Activated CD4-positive, alpha-beta T cell treated with anti-CD3 and anti-CD28 coated beads for 1 hour (primary cell): ENCODE results near the gene ZBTB40.

Experiments
- DNase-seq: peaks from one replicate; pipeline ENCODE4 v3.0.0-alpha.2; 2020

ZBTB40 gene

DNA sequence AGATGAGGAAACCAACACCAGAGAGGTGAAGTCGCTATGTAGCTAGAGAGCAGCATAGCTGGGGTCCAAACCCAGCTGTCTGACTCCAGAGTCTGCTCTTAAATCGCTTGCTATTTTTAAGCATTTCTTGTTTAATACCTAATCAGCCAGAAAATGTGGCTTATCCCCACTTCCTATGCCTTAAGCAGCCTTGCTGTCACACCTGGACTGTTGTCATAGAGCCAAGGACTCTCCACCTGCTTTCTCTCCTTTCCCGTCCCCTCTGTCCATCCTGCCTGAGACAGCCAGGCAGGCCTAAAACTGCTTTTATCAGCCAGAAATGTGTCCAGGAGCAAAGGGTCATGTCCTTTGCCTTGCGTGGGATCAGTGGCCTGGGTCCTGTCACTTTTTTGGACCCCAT, 83.3 kb downstream of the ZBTB40 start:
- no peak for DNase-seq

DNA sequence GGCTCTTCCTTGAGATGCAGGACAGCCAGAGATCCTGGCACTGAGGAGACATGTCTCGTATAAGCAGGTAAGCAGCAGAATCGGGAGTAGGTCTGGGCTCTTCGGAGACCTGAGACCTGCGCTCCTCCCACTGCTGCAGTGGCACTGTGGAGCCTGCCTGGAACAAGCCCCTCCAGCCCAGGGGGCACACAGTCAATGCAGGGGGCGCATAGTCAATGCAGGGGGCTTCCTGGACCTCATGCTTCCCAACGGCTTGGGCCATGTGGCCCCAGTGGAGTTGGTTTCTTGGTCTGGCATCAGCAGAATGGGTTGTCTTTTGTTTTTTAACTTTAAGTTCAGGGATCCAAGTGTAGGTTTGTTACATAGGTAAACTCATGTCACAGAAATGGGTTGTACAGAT, 83.7 kb downstream of the ZBTB40 start:
- DNase-seq = no peak

DNA sequence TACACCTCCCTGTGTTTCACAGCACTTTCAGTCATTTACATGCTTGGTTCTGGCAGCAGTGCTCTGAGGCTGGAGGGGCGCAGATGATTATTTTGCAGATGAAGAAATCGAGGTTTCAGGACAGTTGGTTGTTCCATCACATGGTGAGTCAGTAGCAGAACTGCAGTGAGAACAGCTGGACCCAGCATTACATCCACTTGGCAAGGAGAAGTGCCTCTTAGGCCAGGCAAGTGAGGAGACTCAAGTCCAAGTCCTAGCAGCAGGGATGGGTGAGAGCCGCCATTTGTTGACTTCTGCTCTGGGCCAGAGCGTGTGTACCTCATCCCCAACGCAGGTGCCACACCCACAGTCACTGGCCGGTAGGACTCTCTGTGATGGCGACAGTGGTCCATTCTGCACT, 84.9 kb downstream of the ZBTB40 start:
- DNase-seq = no peak

DNA sequence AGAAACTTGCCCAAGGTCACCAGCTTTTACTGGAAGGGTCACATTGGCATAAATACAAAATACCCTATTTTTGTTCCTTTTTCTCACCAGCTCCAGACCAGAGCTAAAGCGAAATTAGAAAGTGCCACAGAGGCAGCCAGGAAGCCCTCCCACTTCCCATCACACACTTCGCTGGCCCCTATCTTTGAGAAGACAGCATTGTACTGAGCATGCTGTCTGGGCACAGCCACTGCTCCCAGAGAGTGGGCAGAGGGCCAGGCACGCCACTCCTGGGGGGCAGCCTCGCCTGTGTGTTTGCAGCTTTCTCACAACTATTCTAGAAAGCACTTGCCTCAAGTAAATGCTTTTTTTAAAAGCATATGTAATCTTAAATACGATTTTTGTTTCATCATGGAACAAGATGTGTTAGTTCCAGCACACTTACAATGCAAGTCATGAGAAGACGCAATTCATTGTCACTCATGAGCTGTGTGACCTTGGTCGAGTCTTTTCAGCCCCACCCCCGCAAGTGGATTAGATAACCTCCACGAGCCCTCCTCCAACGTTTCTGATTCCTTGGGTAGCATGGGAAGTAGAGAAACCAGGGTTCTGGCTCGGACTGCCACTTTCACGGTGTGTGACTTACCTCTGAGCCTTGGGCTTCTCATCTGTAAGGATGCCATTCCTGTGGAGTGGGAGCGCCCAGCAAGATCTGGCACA, 85.9 kb downstream of the ZBTB40 start:
- DNase-seq = no peak

DNA sequence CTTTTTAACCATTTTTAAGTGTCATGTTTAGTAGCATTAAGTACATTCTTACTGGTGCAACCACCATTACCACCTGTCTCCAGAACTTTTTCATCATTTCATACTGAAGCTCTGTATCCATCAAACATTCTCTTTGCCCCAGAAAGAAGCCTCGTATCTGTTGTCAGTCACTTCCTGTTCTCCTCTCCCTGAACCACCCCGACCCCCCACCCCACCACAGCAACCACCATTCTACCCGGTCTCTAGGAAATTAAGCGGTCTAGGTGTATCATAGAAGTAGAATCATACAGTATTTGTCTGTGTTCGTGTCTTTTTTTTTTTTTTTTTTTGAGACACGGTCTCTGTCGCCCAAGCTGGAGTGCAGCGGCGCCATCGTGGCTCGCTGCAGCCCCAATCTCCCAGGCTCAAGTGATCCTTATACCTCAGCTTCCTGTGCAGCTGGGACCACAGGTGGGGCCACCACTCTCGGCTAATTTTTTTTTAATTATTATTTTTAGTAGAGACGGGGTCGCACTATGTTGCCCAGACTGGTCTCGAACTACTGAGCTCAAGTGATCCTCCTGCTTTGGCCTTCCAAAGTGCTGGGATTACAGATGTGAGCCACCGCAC, 88.0 kb downstream of the ZBTB40 start:
- no peak for DNase-seq

DNA sequence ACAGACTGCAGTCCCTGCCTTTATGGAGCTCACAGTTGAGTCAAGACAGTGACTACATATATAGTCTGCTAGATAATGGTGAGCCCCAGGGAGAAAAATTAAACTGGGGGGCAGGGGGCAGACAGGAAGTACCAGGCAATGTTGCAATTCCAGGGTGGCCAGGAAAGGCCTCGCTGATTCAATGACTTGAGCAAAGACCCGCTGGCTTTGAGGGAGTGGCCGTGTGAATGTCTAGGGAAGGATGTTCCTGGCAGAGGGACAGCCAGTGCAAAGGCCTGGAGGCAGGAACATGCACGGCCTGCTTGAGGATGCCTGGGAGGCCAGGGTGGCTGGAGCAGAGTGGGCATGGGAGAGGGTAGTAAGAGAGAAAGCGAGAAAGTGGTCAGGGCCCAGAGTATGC, 88.7 kb downstream of the ZBTB40 start:
- DNase-seq = no peak

DNA sequence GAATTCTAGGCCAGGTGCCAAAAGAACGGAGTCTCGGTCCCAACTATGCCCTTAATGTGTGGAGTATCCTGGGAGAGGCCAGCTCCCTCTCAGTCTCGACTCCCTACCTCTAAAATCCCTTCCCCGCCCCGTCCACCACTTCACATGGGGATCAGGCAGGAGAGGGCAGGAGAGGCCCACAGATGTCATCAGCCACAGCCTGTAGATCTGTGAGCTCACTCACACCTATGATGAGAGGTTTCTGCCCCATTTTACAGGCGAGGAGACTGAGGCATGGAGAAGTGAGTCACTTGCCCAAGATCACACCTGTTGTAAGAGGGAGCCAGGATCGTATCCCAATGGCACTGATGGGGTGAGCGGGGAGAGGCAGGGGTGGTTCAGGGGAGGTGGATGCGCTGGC, 91.2 kb downstream of the ZBTB40 start:
- no peak for DNase-seq

DNA sequence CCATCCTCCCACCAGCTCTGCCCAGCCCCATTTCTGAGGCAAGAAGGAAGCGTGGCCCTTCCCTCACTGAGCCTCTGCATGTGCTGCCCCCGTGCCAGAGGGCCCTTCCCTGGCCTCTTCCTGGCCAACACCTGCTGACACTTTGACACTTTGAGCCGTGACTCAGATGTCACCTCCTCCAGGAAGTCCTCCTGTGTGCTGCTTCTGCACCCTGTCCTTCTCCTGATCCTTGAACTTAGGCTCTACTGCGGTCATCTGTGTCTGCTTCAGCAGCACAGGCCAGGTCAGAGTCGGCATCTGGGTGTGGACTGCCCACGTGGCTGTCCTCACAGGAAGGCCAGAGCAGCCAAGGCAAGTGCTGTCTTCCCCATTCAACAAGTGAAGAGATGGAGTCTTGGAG, 92.0 kb downstream of the ZBTB40 start:
- no peak for DNase-seq

DNA sequence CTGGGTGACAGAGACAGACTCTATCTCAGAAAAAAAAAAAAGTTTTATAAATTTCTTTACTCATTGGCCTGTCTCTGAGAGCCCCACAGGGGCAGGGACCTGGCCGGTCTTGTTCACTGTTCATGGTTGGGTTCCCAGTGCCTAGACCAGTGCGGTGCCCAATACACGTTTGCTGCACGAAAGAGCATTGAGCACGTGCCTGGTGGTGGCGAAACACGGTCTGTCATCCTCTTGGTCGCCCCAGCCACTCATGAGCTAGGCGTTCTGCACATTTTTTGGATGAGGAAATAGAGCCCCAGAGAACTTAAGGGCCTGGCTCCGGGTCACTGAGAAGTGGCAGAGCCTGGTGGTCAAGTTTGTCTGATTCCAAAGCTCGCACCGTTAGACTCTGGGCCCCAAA, 93.0 kb downstream of the ZBTB40 start:
- DNase-seq = no peak

DNA sequence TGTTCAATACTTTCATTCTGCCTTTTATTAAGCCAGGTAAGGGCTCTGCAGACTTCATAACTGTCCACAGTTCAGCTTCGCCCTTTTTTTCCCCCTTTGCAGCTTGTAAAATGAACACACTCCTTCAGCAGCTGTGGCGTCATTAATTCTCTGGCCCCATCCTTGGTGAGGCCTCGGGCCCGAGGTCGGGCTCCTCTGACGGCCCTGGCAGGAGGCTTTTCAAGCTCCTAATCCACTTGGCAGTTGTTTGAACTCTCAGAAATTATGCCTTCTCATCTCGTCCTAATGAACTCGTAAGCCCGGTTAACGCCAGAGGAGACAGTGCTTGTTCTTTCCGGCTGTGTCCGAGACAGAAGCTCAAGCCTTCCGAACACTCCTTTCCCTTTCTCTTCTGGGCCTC, 93.5 kb downstream of the ZBTB40 start:
- DNase-seq = no peak

DNA sequence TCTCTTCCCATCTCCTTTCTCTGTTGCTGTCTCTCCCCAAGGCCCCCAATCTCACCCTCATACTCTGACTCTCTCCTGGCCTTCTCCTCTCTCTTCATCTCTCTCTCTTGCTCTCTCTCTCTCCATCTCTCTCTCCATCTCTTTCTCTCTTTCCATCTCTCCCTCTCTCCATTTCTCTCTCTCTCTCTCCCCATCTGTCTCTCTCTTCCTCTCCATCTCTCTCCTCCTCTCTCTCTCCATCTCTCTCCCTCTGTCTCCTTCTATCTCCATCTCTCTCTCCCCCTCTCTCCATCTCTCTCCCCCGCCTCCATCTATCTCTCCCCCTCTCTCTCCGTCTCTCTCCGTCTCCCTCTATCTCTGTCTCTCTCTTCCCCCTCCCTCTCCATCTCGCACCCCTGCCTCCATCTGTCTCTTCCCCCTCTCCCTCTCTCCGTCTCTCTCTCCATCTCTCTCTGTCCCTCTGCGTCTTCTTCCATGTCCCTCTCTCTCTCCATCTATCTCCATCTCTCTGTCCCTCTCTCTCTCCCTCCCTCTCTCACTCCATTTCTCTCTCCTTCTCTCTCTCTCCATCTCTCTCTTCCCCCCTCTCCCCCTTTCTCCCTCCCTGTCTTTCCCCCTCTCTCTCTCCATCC, 95.7 kb downstream of the ZBTB40 start:
- DNase-seq = no peak

DNA sequence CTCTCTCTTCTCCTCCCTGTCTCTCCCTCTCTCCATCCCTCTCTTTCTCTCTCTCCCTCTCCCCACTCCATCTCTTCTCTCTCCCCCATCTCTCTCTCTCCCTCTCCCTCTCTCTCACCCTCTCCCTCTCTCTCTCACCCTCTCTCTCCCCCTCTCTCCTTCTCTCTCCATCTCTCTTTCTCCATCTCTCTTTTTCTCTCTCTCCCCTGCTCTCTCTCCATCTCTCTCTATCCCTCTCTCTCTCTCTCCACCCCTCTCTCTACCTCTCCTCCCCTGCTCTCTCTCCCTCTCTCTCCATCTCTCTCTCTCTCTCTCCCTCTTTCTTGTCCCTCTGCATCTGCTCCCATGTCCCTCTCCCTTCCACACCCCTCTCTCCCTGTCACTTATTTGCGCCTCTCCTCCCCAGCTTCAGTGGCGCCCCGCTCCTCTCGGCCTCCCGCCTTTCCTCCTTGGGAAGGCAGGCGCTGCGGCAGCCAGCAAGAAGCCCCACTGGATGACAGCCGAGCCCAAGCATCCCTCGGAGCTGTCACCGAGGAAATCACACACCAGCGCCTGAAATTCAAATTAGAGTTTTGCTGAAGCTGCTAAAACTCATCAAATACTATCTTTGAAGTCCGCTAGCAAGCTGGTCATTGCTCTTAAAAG, 96.3 kb downstream of the ZBTB40 start:
- DNase-seq = no peak

DNA sequence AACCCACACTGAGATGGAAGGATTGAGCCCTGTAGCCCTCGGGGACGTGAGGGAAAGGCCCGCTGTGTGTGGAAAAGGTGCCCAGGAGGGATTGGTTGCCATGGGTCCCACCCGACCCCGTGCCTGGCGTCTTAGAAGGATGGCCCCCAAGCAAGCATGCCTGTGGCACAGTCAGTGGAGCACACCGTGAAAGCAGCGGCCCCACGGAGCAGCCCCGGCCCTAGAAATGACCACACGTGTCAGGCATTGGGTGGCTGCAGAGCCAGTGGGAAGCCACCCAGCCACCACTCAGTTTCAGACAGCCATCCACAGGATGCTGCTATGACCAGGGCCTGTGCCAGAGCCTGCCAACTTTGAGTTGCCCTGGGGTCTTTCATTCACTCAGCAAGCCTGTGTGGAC, 98.4 kb downstream of the ZBTB40 start:
- DNase-seq = no peak

DNA sequence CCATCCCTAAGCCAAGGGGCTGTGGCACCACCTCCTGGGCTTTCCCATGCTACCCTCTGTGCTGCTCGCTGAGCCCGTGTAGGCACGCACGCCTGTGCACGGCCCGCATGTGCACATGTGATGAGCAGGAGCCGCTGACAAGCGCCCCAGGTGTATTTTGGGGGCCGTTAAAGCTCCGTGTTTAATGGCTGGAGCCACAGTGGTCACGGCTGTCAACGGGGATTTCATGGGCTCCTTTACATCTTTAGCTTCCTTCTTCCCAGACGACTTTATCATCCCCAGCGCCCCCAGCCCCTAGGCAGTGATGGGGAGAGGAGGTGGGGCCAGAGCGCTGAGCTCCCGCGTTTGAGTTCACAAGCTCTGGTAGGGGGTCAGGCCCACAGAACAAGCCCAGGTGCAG, 99.9 kb downstream of the ZBTB40 start:
- DNase-seq = no peak

DNA sequence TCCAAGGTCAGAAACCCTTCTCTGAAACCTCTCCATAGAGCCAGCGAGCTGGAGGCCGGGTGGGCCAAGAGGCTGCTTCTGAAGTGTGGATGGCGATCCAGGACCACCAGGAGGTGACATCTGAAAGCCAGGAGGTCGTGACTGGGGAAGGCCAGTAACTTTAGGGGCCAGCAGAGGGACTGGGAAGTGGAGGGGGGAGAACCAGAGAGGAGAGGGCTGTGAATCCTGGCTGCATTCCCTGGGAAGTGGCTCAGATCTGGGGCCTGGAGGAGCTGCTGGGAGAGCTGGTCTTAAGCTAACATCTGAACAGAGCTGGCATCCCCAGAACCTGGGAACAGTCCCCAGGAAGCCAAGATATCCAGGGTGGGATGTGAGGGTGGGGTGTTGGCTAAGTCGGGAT, 100.4 kb downstream of the ZBTB40 start:
- no peak for DNase-seq

DNA sequence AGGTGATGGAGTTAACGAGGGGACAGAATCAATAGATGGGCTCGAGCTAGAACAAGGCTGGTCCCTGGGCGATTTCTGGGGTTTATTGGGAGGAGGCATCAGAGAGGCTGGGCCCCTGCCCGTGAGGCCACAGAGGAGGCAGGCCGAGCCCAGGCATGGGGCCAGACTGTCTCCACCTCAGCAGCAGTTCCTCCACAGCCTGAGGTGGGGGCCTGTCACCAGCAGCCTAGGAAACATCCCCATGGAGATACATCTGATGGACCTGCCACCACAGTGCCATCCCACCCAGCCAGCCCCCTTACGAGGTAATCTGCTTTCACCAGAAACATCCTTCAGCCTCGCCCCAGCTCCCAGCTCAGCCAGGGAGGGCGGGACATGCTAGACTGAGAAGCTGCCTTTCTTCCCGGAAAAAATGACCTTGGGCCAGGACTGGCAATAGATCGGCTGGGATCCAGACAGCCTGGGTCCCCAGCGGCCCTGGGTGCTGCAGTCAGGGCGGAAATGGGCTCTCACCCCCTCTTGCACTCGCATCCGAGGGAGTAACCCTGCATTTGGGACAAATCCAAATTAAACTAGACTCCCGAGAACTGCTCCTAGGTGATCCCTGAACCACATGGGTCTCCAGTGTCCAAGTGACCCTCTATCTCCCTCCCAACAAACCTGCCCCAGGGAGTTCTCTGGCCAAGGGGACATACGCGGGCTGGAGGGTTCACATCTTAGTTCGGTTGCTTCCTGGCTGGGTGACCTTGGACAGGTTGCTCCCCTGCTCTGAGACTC, 101.6 kb downstream of the ZBTB40 start:
- DNase-seq = no peak

DNA sequence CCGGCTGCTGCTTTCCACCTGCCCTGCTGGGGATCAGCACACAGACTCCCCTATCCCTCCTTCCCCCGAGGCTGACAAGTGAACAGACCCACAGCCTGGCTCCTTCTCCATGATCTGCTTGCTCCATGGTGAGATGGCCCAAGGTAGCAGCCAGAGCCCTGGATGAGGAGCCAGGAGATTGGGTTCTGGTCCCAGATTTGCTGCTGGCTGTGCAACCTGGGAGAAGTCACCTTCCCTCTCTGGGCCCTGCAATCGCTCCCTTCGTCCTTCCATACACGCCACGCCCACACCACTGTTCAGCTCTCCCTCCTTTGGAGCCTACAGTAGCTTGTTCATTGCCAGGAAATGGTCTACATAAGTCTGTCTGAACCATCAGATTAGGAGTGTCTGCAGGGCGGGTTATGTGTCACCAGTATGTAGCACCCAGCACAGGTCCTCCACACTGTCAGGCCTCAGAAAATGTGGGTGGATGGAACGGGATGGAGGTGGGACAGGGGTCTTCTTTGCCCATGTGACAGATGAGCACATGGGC, 102.4 kb downstream of the ZBTB40 start:
- no peak for DNase-seq

DNA sequence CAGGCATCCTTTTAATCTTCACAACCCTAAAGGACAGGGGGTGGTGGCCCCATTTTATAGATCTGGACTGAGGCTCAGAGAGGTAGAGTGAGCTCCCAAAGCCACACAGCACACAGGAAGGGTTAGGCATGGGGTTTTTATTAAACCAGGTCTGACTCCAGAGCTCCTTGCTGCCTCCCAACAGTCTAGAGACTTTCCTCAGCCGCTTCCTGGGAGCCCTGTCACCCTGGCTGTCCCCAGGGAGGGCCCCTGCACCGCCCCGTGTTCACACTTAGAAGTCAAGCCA, 103.7 kb downstream of the ZBTB40 start:
- no peak for DNase-seq

DNA sequence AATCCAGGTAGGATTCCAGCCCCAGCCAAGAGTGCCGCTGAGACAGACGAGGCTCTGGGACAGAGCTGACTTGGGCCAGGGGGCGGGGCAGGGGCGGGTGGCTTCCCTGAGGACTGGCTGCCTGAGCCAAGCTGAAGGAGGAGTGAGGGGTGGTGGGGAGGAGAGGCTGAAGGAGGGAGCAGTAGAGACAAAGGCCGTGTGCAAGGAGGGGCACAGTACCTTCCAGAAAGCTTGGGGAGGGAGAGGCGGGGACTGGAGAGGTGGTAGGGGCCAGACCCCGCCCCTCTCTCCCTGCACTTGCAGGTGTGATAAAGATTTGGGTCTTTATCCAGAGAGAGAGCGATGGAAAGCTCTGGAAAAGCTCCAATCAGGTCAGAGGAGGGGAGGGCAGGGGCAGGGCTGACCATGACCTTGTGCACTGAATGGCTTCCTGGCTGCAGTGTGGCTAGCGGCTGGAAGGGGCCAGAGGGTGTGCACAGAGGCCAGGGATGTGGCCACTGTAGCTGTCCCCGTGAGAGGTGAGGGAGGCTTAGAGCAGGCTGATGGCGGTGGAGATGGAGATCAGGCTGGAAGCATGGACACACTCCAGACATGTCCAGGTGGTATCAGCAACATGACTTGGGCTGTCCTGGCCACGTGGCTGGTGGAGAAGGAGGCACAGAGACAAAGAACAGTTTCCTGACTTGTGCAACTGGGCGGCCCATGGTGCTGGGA, 104.9 kb downstream of the ZBTB40 start:
- DNase-seq = no peak

DNA sequence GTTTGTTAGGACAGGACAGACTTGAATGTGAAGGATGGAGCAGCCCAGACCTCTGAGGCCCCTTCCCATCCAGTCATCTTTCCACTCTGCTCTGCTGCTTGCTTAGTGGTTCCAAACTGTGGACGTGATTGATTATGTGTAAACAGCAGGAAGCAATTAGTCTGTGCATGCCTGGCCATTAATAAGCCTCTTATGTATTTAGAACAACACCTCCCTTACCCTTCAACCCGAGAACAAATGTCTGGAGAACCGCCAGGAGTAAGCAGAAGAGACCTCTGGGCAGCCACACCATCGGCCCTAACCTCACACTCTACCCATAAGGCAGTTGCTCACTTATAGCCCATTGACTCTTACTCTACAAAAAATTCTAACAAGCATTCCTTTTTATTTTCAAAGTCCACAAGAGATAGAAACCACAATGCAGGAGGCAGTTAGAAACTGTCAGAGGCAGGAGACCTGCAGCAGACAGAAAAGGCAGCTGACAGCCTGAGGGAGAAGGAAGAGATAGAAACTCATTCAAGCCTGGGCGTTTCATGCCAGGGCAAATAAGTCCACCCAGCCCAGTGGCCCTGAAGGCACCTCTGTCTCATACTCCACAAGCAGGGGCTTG, 105.8 kb downstream of the ZBTB40 start:
- DNase-seq = no peak

DNA sequence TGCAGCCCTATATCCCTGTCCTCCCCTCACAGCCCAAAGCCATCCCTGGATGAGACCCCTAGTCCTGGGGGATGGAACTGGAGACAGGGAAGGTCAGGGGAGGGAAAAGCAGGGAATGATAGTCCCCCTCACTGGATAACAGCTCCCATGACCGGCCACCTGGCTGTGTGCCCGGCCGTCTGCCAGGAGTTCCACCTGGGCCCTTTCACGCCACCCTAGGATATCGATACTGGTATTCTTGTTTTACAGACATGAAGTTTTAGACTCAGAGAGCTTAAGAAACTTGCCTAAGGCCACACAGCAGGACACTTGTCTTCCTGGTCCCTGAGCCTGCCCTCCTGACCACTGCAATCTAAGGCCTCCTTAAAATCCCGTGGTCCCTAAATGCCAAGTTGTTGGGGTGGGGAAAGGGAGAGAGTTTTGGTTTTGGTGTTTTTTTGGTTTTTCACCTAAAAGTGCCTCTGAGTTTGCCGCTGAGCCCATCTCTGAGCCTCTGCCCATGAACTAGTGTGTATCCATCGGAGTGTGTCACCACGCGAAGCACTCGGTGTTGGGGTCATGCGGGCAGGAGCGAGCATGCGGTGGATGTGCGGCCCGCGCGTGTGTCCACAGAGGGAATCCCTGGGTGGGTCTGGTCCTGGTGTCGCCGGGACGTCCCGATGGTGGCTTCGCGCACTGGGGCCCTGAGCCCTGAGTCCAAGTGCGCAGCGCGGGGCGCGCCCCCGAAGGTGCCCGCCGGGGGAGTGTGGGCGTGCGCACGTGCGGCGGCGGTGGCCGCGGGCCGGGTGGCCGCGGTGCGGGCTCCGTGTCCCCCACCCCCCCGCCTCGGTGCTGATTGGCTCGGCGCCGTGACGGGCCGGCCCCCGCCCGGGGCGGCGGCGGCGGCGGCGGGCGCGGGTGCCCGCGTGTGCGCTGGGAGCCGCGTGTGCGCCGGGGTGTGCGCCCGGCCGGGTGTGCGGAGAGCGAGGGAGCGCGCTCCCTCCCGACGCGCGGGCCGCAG, 111.2 kb downstream of the ZBTB40 start, which contains the start of gene EPHA8:
TSS of gene EPHA8 (plus strand) at position 906 of the 1,000 bp plus-strand sequence. CDS start 147 bp downstream, outside the sequence.
- no peak for DNase-seq
